MM.1S (cell line): ENCODE results near the gene ZAP70.

Experiments
- CTCF ChIP-seq: fragments of 300-600 bp; sonication (generic); IDR thresholded peaks from 2 replicates; pipeline ENCODE4 v1.5.1; 2016; ENCODE audit warnings: antibody characterized with exemption, low read length, mixed read lengths
- EZH2 ChIP-seq: fragments of 300-600 bp; sonication (generic); optimal IDR thresholded peaks from 2 replicates; pipeline ENCODE3; 2017; ENCODE audit warnings: low read depth, mild to moderate bottlenecking, antibody characterized with exemption, low read length, mixed read lengths
- EZH2phosphoT487 ChIP-seq: fragments of 300-600 bp; sonication (generic); IDR thresholded peaks from 2 replicates; pipeline ENCODE4 v1.6.1; 2018; ENCODE audit warnings: antibody characterized with exemption, low read length

DNA sequence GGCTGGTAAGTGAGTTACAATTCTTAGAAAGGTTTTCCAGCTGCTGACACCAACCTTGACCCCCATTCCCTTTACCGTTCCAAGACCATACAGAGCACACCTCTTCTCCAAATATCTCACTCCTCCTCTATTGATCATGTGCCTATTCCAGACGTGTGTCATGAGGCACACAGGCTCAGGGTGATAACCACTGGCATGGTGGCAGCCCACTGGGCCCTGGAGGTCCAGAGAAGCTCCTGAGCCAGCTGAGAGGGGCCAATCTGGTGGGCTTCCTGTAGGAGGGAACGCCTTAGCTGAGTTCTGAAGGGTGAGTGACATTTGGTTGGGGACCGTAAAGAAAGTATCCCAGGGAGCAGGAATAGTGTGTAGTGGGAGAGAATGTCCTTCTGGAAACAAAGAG is 28.3 kb downstream of the ZAP70 start:
- TF ChIP-seq CTCF, result no peak
- TF ChIP-seq EZH2phosphoT487, result no peak
- TF ChIP-seq EZH2, result no peak
